Right forelimb (tissue), 1 donor: ENCODE data around the gene IGSF11.

Source experiments
- DNase-seq: peaks from one replicate; pipeline ENCODE4 v3.0.0-alpha.2; 2018

The IGSF11 gene

GRCh38 chr3:118946449-118946848 is 88.2 kb downstream of the IGSF11 start:
- no peak for DNase-seq

GRCh38 chr3:118945834-118946233 is 88.8 kb downstream of the IGSF11 start:
- DNase-seq, result no peak

DNA sequence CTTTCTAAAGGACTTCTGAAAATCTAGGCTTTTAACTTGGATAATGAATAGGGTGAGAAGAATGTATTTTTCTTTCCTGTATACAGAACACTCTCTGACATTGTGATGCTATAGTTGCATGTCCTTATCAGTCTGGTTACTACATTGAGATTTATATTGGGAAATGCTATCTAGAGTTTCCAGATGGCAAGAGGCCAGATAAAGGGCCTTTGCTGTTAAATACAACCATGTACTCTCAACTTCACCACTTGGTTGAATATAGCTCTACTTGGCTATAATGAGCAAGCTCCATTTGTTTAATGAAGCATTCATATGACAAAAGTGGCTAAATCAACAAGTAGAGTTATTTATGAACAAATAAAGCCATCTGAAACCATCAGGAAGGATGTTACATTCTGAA is 91.0 kb downstream of the IGSF11 start:
- no peak for DNase-seq

DNA sequence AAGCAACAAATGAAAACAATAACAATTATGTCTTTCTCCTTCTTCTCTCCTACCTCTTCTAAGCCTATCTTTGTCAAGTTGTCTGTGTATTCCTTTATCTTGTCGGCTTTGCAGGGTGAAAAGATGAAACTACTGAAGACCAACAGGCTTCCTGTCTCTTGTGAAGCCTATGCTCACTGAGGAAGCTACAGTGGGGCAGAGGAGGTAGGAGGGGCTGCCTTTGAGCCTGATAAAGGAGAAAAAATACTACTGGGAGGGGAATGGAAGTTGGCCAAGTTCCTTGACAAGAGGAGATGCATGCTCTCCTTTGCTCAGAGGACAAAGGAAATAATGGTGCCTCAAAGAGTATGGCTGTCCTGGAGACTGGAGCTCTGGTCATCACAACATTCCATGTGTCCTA is 92.0 kb downstream of the IGSF11 start:
- no peak for DNase-seq

- DNase-seq, result no peak
Observed at GRCh38 chr3:118942195-118942594, 92.5 kb downstream of the IGSF11 start.

DNA sequence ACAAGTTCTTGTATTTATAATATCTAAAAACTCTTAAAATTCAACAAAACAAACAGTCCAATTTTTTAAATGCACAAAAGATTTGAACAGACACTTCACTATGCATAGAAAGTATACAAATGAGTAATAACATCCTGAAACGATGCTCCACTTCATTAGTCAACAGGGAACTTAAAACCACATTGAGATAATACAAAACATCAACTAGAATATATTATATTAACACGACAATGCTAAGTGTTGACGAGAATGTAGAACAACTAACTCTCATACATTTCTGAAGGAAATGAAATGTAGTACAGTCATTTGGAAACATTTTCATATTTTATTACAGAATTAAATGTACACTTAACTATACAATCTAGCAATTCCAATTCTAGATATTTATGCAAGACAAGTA is 93.4 kb downstream of the IGSF11 start:
- no peak for DNase-seq

DNA sequence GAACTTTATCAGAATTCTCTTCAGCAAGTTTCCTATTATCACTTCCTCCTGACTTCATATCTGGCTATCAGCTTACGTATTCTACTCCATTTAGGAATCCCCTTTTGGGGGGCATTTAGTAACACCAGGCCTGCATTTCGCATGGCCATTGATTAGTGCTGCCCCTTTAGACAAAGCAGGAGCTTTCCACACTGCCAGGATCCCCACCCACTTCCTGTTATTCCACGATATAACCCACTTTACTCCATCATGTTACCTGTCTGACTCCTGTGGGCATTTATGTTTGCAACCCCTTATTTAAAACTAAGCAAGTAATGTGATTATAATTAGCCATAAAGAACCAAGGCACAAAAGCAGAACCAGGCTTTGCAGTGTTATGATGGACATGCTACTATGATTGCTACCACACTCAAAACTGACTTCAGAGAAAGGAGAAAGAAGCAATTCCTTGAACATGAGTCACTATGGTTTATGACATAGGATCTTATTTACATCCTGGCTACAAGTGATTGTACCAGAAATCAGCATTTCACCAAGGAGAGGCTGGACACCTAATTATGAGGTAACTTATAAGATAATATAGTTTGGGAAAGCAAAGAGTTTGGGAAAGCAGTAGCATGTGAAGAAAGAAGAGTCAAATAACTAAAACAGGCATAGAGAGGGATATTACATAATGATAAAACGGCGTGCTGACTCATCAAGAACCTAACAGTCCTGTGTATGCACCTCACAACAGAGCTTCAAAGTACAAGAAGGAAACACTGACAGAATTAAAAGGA is 96.3 kb downstream of the IGSF11 start:
- DNase-seq, result no peak

DNA sequence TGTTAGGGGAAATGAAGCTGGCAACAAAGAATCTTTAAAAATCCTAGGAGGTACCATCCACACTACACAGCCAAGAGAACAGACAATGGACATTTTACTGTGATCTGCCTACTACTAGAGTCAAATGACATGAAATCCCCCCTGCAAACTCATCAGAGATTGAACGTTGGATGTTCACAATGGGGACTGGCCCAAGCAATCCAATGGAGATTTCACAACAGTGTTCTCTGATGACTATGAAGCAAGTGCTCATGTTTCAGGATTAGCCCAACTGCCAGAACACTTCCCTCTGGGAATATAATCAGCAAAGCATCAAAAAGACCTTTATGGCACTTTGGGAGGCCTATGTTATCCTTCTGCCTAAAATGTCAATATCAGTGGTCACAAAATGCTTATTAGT is 97.8 kb downstream of the IGSF11 start:
- no peak for DNase-seq

- no peak for DNase-seq
Observed at GRCh38 chr3:118932822-118933558, 101.7 kb downstream of the IGSF11 start.

DNA sequence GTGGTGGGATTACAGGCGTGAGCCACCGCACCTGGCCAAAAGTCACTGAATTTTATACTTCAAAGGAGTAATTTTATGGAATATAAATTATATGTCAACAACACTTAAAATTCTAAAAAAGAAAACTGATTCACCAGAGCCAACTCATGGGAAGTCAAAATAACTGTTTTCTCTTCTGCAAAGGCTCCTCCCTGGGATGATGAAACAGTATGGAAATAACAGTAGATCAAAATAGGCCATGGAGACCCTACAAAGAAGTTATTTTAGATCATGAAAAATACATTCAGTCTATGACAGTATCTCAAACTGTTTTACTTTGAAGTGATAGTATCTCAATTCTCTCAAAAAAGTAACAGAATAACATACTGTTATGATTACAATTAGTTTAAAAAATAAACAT is 102.7 kb downstream of the IGSF11 start:
- DNase-seq, result no peak

DNA sequence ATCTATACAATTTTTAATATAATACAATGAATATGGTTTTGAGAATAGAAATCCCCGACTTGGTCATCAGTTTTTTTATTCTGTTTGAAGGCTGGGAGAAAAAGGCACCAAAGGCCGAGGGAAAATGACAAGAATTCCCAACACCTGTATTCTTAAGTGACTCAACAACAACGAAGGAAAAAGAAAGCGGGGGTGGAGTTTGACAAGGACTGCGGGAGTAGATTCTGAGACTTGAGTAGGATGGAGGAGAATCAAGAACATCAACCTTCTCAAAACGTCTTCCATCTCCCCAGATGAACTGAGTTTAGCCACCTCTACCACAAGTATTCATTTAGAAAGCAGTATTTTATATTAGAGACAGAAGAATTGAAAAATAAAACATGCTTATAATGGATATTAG is 107.2 kb downstream of the IGSF11 start:
- DNase-seq, result no peak

DNA sequence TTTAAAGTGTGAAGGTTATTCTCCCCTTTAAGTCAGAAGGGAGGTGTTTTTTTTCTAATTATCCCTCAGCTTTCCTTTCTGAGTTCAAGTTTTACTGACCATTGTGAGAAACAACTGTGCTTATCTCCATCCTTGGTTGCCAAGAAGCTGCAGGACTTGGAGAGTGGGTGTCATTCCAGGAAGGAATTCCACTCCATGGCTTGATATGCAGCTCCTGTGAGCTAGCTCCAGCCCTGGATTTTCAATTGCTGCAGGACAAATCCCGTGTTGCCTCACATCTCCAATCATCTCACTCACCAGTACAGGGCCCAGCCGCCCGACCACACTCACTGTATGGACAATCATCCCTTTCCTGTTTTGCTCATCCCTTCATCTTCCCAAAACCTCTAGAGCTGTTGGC is 122.5 kb downstream of the IGSF11 start:
- no peak for DNase-seq

DNA sequence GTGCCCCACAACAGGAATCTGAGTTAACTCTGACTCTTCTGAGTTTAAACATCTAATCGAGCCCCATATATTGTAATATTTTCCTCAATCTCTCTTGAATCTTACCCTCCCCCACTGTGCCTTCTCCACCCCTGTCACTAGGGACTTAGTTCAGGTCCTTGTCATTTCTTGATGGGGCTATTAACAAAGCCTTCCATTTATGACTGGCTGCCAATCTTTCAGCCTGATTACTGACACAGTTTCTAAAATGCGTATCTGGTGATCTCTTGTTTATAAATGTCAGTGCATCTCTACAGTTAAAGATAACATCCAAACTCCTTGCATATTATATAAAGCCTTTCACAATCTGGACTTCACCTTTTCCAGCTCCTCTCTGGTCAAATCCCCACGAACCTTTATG is 124.3 kb downstream of the IGSF11 start:
- DNase-seq, result no peak

DNA sequence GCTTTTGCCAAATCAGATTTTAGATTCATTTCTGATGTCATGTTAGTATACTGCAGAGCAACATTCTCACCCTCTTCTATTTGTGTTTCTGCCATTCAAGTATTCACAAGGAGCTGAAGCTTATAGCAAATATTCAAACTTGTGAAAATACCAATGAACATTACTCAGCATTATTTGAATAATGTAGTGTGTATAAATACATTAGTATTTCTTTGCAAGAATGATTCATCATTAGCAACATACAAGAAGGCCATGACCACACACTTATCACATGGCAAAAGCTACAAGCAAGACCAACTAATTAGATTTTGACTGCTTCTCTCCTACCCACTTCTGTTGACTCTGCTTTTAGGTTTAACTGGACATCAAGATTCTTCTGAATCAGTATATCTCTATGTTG is 124.9 kb downstream of the IGSF11 start:
- no peak for DNase-seq

- no peak for DNase-seq
Observed at GRCh38 chr3:118907909-118908308, 126.7 kb downstream of the IGSF11 start.

DNA sequence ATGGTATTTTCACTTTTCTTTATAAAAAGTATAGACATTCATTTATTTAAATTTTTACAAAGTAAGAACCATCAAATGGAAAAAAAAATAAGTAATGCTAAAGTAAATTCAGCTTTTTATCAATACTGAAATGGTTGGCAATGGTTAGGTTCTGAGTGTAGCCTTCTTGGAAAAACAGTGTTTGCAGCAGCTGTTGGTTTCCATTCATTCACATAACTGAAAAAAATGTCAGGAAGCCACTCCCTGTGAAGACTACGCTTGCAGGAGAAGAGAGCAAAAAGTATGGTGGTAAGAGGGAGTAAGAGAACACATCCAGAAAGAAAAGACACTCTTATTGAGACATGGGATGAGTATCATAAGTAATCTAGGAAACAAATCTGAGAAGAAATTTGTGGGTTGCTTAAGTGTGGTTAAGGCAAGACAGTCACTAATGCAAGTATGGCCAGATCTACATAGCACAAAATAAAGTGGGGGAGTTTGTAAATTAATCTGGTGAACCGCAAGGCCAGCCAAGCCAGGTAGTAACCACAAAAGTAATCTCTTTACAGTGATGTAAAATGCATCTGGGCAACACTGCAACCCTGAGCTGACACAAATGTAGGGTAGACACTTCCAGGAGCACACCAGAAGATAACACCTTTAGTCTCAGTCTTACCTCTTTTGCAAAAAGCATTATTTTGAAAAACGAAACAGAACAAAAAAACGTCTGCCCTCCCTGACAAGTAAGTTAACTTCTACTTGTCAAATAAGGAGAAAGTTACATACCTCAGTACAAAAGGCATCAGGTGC is 133.7 kb downstream of the IGSF11 start:
- DNase-seq, result no peak

DNA sequence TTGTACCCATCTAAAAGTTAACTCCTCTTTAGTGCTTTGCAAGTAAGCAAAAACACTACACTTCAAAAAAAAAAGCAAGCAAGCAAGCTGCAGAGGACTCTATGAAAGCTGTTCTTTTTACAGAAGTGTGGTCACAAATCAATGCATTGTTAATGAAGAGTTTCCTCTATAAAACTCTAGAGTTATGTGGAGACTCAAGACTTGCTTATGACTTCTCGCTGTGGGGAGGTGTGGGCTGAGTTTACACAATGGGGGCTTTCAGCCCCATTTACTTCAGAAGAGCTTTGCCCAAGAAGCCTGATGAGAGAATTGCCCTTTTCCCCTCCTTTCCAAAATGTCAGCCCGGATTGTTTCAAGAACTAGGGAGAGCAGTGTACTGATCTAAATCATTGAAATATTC is 144.4 kb downstream of the IGSF11 start:
- no peak for DNase-seq

DNA sequence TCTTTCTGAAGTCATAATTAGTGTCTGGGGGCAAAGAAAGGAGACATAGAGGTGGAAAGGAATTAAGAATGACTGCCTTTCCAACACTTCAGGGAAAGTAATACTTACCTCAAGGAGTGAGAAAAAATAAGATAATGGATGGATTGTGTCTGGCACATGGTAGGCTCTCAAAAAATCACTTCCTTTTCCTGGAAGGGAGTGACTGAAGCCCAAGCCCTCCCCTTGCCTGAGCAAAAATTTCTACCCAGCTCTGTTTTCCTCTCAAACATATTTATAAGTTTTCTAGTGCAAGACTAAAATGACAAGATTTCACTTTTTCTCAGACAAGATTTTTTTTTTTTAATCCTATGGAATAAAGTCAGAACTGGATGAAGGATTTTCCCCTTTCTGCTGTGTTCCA is 145.0 kb downstream of the IGSF11 start:
- DNase-seq, result no peak

- DNase-seq, result no peak
Observed at GRCh38 chr3:118886708-118887107, 147.9 kb downstream of the IGSF11 start.

DNA sequence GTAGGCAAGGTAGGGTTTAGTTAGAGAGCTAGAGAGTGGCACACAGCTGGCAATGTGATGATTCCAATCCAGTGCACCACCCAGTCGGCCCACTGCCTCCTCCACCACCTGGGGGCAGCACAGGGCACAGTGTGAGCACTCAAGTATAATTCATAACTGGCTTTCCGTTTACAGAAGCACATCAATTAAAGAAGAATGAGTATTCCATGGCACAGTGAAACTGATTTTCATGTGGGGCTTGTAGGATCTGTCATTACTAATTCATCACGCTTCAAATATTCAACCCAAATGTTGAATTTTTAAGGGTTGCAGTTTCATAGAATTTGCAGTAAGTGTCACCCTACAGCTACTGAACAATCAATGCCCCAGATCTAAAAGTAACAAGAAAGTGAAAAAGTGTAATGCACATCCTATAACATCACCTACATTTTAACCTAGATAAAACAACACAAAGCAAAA is 149.9 kb downstream of the IGSF11 start:
- DNase-seq, result peak; percentile 70

DNA sequence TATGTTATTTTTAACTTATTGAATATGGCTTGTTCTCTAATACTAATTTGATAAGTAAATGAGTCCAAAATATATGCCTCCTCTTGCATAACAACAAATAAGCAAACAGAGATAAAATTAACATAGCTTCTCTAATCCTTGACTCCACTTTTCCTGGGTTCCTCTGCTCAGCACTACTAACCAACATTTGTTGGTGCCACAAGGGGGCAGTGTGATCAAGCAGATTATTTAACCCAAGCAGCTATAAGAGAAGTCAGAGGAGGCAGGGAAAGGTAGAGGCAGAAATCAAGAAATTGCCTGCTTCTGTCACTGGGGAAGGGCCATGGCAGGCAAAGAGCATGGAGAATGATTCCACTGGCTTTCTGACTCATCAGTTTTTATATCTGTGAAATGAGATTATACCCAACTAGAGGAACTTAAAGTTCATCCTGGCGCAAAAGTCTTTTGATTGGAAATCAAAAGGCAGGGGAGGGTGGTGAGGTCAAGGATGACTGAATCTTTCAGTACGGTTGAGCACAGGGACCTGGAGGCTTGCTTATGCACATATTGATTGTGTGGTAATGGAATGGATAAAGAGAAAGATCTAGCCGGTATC is 152.2 kb downstream of the IGSF11 start:
- peak; percentile 71 for DNase-seq

DNA sequence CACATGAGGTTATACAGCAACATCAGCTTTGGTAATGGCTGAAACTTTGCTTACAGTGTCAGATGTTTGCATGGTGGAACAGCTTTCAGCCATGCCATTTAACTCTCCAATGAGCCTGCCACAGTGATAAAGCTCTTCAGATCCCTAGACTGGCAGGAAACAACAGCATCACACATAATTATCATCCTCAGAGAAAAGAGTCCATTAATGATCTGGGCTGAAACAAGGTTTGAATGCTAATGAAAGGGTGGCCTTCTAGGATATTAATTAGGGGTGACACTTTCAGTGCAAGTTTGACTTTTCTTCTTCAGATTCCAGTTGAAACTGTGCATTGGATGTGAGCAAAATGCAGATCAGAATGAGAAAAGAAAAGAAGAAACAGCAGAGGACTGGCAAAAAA is 166.6 kb downstream of the IGSF11 start:
- DNase-seq, result no peak

DNA sequence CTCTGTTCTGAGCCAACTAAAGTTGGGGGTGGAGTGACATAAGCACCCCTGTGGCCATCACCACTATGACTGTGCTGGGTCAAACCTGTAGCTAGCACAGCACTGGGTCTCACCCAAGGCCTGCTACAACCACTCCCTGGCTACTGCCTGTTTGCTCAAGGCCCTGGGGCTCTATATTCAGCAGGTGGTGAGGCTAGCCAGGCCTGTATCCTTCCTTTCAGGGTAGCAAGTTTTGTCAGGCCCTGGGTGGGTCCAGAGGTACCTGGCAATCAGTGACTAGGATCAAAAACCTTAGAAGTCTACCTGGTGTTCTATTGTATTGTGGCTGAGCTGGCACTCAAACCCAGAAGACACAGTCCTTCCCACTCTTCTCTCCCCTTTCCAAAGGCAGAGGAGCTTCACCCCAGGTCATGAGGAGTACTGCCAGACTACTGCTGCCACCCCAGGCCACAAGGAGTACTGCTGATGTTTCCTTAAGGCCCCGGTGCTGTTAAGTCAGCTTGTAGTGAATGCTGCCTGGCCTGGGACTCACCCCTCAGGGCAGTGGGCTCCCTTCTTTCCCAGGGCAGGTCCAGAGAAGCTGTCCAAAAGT is 170.8 kb downstream of the IGSF11 start:
- DNase-seq, result no peak
